ENCODE measurements around the gene HIC1. TPM values are rescaled to one million over a fixed set of nuclear protein-coding genes. Genes with fewer than 3 reads are reported as not detected.
A peak's percentile ranks its signal among the peaks of the same experiment; 100 is the strongest.

The HIC1 gene
- total and polyA plus RNA-seq, 2 experiments from 2014 or later, result 9.4 to 10.2 TPM

- Histone ChIP-seq H3K4me3 (no peak overlapping the region), H3K9me3 (ENCODE audit: low read depth) (no peaks in the 10 kb centered on the region), H3K36me3 (replicated peaks; ENCODE audit: insufficient read depth, low read depth) (no peaks in the 10 kb centered on the region), H3K27me3 (peaks cover 80% of the 10 kb centered on the region), H3K4me2 (peak overlapping the region; percentile 98), H4K20me1 (ENCODE audit: insufficient read depth, poor library complexity, severe bottlenecking) (no peaks in the 10 kb centered on the region), H3K27ac (no peak overlapping the region), H3K79me2 (no peaks in the 10 kb centered on the region), H3K9me2 (replicated peaks; ENCODE audit: insufficient read depth) (no peaks in the 10 kb centered on the region), H3K4me1 (ENCODE audit: insufficient read depth) (peaks cover 16% of the 10 kb centered on the region), H2AFZ (no peak overlapping the region)
- DNase-seq (ENCODE audit: low spot score), result no peak
- TF ChIP-seq CTCF (IDR thresholded peaks at IDR 0.05; ENCODE audit: poor library complexity) (no peak), EZH2phosphoT487 (IDR thresholded peaks at IDR 0.05; ENCODE audit: low read depth, severe bottlenecking, unreplicated experiment) (no peak), EZH2 (IDR thresholded peaks at IDR 0.05; ENCODE audit: borderline replicate concordance) (no peak)
- WGBS (ENCODE audit: low lambda C conversion rate, missing lambda C conversion rate), result 50% methylated on average over 14 of the region's 16 CpGs
These were observed 31.6 kb upstream of the HIC1 start for GRCh38 chr17:2023256-2023655.

GRCh38 chr17:2023692-2024571, 31.0 kb upstream of the HIC1 start:
- no peak overlapping the region for H2AFZ ChIP-seq

DNA sequence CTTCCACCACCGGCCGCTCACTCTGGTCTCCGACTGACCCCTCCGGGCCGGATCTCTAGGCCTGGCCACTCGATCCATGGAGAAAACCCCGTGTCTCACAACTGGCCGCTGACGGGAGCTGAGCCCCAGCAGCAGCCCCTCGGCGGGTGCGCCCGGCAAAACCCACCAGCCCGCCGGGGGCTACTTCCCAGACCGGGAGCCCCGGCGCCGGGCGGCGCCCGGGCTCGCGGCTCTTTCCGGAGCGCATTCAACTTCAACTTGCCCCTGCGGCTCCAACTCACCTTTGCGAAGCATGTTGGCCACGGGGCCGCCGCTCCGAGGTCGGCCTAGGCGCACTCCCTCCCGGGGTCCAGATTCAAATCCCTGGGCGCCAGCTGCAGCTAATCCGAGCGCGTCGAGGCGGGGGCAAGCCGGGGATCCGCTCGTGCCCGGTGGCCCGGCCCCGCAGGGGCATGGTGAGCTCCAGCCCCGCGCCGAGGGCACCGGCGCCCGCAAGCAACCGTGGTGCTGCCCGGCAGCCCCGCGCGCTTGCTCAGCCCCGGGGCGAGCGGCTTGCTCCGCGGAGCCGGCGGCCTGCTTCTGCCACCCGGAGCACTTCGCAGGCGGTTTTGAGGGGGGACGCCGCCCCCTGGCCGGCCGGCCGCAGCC, 30.2 kb upstream of the HIC1 start:
- TF ChIP-seq EZH2 (IDR thresholded peaks at IDR 0.05; ENCODE audit: borderline replicate concordance) (peak; percentile 68), EZH2phosphoT487 (IDR thresholded peaks at IDR 0.05; ENCODE audit: low read depth, severe bottlenecking, unreplicated experiment) (no peak)
- H3K4me1 ChIP-seq (ENCODE audit: insufficient read depth), result peaks cover 19% of the 10 kb centered on the region
- DNase-seq (ENCODE audit: low spot score), result no peak
- H3K27me3 ChIP-seq, result peaks cover 70% of the 10 kb centered on the region
- no peaks in the 10 kb centered on the region for H3K9me2 ChIP-seq (replicated peaks; ENCODE audit: insufficient read depth)
- H3K79me2 ChIP-seq, result no peaks in the 10 kb centered on the region
- WGBS (ENCODE audit: low lambda C conversion rate, missing lambda C conversion rate), result 1% methylated on average over 55 of the region's 73 CpGs
- no peak overlapping the region for H3K27ac ChIP-seq
- no peaks in the 10 kb centered on the region for H4K20me1 ChIP-seq (ENCODE audit: insufficient read depth, poor library complexity, severe bottlenecking)
- H2AFZ ChIP-seq, result no peak overlapping the region
- peak overlapping the region; percentile 98 for H3K4me2 ChIP-seq
- no peaks in the 10 kb centered on the region for H3K9me3 ChIP-seq (ENCODE audit: low read depth)
- H3K4me3 ChIP-seq, result peak overlapping the region; percentile 57
- no peaks in the 10 kb centered on the region for H3K36me3 ChIP-seq (replicated peaks; ENCODE audit: insufficient read depth, low read depth)

More at GRCh38 chr17:2023692-2024571, 31.0 kb upstream of the HIC1 start:
- 2% methylated on average over 63 of the region's 85 CpGs for WGBS (ENCODE audit: low lambda C conversion rate, missing lambda C conversion rate)
- Histone ChIP-seq H3K27ac (no peak overlapping the region), H3K4me3 (no peak overlapping the region), H3K27me3 (peaks cover 75% of the 10 kb centered on the region), H3K9me3 (ENCODE audit: low read depth) (no peaks in the 10 kb centered on the region), H3K36me3 (replicated peaks; ENCODE audit: insufficient read depth, low read depth) (no peaks in the 10 kb centered on the region), H3K4me2 (peak overlapping the region; percentile 98), H3K79me2 (no peaks in the 10 kb centered on the region), H3K9me2 (replicated peaks; ENCODE audit: insufficient read depth) (no peaks in the 10 kb centered on the region), H4K20me1 (ENCODE audit: insufficient read depth, poor library complexity, severe bottlenecking) (no peaks in the 10 kb centered on the region), H3K4me1 (ENCODE audit: insufficient read depth) (peaks cover 16% of the 10 kb centered on the region)
- peak; percentile 63 for TF ChIP-seq EZH2 (IDR thresholded peaks at IDR 0.05; ENCODE audit: borderline replicate concordance)
- TF ChIP-seq EZH2phosphoT487 (IDR thresholded peaks at IDR 0.05; ENCODE audit: low read depth, severe bottlenecking, unreplicated experiment), result peak; percentile 12
- no peak for TF ChIP-seq CTCF (IDR thresholded peaks at IDR 0.05; ENCODE audit: poor library complexity)
- DNase-seq (ENCODE audit: low spot score), result peak; percentile 81

DNA sequence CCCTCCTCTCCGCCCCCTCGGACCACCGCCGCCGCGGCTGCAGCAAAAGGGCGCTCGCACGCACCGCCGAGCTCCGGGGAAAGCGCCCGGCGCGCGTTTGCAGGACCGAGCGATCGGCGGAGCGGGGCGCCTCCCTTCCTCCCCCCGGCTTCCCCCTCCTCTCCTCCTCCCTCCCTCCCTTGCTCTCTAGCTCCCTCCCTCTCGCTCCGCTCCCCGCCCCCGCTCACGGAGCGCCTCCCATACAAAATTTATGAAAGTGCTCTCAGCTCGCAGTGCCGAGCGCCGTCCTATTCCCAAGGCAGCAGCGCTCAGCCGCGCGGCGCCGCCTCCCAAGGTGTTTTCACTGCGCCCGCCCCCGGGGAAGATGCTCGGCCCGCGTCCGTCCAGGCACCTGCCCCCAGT, 29.7 kb upstream of the HIC1 start, which contains the start of gene RTN4RL1:
RTN4RL1 (minus strand) TSS at position 115 of the 402 bp plus-strand sequence. CDS start 469 bp downstream, outside the sequence.
- Histone ChIP-seq H3K4me3 (peak within 1 kb of the TSS; percentile 57), H3K79me2 (no peaks in the 10 kb centered on the region), H3K36me3 (replicated peaks; ENCODE audit: insufficient read depth, low read depth) (no peaks in the 10 kb centered on the region), H3K4me1 (ENCODE audit: insufficient read depth) (peaks cover 19% of the 10 kb centered on the region), H3K27ac (no peak within 1 kb of the TSS), H3K9me3 (ENCODE audit: low read depth) (no peaks in the 10 kb centered on the region), H4K20me1 (ENCODE audit: insufficient read depth, poor library complexity, severe bottlenecking) (no peaks in the 10 kb centered on the region), H3K4me2 (peak within 1 kb of the TSS; percentile 98), H3K9me2 (replicated peaks; ENCODE audit: insufficient read depth) (no peaks in the 10 kb centered on the region), H3K27me3 (peaks cover 64% of the 10 kb centered on the region), H2AFZ (peak within 1 kb of the TSS; percentile 22)
- 5% methylated on average over 19 of the region's 47 CpGs for WGBS (ENCODE audit: low lambda C conversion rate, missing lambda C conversion rate)
- DNase-seq (ENCODE audit: low spot score), result peak; percentile 61
- TF ChIP-seq EZH2phosphoT487 (IDR thresholded peaks at IDR 0.05; ENCODE audit: low read depth, severe bottlenecking, unreplicated experiment), result peak; percentile 15
- no peak for TF ChIP-seq EZH2 (IDR thresholded peaks at IDR 0.05; ENCODE audit: borderline replicate concordance)
- no peak for TF ChIP-seq CTCF (IDR thresholded peaks at IDR 0.05; ENCODE audit: poor library complexity)
